COLO829 (cell line): ENCODE results near the gene KRTAP4-4.
"Not testable (repeated sequence)": the region's sequence is repeated elsewhere in the genome, so short reads cannot be mapped to it uniquely, and the experiment has no call there.

ENCODE experiments used
- DNase-seq: peaks from one replicate; pipeline ENCODE4 v3.0.0; 2012; ENCODE audit warnings: low spot score

The KRTAP4-4 gene

DNA sequence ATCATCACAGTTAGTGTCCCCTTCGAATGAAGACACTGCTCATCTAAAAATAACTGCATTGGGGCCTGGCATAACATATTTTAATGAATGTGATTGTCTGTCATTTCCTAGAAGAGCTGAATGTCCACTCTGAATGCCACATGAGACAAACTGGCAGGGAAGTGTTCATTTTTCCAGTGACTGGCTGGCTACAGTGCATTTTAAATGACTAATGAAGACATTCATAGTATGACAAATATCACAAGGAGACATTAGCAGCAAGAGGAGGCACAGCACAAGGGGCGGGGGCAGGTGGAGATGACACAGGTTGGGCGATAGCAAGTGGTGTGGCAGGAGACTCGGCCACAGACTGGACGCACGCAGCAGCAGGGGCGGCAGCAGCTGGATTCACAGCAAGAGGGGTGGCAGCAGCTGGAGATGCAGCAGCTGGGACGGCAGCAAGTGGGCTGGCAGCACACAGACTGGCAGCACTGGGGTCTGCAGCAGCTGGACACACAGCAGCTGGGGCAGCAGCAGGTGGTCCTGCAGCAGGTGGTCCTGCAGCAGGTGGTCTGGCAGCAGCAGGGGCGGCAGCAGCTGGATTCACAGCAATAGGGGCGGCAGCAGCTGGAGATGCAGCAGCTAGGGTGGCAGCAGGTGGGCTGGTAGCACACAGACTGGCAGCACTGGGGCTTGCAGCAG, 11.4 kb downstream of the KRTAP4-4 start:
- DNase-seq, result not testable (repeated sequence)

DNA sequence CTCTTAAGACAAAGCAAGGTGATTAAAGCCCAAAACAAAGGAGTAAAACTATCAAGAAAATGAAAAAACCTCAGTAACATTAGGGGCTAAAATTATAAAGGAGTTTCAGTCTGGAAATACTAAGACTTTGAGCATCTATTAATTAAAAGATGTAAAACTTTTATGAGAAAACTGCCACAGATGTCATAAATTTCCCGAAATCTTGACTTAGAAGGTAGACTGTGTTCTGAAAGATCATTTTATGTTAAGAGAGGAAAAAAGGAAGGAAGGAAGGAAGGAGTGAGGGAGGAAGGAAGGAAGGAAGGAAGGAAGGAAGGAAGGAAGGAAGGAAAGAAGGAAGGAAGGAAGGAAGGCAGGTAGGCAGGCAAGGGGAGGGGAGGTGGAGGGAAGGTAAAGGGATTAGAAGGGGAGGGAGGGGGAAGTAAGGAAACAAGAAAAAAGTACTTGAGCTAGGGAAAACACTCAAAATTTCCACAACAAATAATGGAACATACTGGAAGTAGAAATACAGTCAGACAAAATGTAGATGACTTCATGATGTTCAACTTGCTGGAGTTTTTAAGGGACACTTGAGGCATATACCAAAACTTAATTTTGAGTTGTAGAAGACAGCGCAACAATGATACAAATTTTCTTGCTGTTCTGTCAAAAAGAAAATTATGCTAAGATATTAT, 12.9 kb downstream of the KRTAP4-4 start:
- DNase-seq, result no peak

DNA sequence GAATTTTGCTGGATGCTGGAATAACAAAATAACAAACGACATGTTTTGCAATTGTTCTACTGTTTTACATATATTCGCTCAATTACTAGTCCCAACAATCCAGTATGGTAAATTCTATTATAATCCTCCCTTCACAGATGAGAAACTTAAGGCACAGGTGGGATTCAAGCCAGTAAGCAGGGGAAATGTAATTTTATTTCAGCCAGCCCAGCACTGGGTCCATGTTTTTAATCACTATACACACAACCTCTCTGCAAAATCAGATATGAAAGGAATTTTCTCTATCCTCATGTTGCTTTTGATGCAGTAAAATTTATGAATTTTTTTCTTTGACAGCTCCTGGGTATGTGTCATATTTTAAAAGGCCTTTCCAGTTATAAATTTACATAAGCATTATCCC, 15.3 kb downstream of the KRTAP4-4 start:
- no peak for DNase-seq

DNA sequence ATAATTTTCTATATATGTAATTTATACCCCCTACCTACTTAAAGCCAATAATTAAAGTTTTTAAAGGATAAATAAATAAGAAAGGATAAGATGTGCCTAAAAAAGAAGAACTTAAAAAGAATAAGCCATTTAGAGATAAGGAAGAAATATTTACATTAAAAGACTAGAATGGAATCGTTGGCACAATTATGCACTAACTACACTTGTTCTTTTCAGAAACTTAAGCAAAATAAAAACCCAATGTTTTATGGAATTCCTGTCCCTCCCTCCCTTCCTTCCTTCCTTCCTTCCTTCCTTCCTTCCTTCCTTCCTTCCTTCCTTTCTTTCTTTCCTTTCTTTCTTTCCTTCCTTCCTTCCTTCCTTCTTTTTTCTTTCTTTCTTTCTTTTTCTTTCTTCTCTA, 15.7 kb downstream of the KRTAP4-4 start:
- DNase-seq, result no peak

DNA sequence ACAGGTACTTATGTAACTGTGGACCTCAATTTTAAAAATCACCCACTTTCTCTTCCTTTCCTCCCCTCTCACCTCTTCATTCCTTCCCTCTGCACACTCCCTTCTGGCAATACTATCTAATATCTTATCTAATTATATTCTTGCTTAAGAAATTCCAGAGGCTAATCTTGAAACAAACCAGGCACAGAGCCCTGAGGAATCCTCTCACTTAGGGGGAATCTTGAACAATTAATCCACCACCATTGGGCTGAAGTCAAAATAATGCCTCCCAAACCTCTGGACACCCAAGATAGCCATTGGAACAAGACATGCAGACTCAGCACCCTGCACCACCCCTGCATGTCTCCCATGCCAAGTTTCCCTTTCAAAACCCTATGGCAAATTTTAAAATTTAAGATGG, 19.2 kb downstream of the KRTAP4-4 start:
- no peak for DNase-seq

DNA sequence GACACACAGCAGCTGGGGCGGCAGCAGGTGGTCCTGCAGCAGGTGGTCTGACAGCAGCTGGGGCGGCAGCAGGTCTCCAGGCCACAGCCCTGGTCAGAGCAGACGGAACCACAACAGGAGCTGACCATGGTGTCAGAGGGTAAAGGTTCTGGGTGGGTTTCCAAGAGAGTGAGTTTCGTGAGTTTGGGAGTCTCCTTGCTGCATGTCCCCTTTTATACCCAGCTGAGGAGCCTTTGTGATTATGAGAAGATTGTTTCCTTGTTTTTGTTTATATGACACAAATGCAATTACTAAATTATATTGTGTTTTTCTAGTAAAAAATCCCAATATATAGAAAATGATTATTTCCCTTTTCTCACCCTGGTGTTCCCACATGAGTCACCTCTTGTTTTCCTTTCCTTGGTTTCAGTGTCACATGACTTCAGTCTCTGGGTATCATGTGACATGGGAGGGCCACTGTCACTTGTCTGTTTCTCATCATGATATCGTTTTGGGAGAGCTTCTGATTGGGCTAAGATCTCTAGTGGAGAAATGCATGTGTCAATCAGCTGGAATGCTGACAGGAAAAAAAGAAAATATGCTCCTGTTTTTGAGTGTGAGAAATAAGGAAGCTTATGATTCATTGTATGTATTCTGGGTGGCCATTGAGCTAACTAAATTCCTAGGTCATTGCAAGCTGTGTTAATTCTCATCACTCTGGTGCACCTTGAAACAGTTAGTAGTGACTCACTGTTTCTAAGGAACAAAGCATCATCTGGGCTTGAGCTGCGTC, 20.0 kb downstream of the KRTAP4-4 start, which contains the start of gene KRTAP4-6:
TSS of gene KRTAP4-6 (minus strand) at position 185 of the 772 bp plus-strand sequence. CDS start at position 128, 57 bp downstream.
- DNase-seq, result no peak

DNA sequence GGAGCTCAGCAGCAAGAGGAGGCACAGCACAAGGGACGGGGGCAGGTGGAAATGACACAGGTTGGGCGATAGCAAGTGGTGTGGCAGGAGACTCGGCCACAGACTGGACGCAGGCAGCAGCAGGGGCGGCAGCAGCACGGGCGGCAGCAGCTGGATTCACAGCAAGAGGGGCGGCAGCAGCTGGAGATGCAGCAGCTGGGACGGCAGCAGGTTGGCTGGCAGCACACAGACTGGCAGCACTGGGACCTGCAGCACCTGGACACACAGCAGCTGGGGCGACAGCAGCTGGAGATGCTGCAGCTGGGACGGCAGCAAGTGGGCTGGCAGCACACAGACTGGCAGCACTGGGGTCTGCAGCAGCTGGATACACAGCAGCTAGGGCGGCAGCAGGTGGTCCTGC, 20.7 kb downstream of the KRTAP4-4 start:
- DNase-seq, result not testable (repeated sequence)

DNA sequence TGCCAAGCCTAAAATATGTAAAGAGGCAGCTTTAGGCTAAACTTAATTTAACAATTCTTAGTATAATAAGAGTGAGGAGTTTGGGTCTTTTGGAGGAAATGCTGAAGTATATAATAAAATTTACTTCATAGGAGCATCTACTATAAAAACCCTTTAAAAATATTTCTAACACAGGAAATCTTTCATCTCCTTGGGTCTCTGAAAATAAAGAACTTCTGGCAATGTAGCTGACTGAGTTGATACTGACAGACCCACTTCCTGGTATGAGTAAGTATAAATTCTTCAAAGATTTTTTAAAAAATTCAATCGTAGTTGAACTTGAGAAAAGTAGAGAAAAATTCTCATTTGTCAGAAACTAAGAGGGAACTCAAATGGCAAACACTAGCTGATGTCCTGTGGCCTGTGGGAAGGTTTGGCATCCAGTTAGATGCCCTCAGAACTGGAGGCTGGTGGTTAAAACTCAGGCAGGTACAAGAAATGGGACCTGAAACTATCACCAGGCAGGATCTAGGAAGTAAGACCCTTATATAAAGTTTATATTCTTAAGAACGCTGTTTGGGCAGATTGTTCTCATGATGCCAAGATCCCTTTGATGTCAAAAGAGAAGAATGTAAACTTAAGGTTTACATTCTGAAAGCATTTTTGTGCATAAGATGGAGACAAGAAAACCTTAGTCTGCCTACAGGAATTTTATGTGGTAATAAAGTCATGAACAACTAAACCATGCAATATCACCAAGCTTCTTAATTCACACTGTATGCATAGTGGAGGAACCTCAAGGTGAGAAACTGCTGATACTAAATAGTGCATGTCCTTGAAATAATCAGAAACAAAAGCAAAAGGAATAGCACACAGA, 26.4 kb downstream of the KRTAP4-4 start:
- DNase-seq, result no peak

DNA sequence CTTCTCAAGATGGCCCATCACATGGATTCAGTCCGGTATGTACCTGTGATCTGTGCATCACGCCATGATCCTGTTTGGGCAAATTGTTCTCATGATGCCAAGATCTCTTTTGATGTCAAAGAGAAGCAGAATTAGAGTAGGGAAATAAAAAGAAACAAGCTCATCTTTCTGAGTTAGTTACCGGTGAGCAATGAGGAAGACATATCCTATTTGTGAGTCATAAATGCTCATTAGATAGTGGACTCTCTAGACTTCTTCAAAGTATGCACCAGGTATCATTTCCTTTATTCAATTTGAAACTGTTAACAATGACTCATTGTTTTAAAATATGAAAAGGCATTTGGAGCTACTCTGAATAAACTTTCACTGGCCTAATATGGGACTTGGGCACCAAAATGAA, 28.6 kb downstream of the KRTAP4-4 start:
- no peak for DNase-seq

DNA sequence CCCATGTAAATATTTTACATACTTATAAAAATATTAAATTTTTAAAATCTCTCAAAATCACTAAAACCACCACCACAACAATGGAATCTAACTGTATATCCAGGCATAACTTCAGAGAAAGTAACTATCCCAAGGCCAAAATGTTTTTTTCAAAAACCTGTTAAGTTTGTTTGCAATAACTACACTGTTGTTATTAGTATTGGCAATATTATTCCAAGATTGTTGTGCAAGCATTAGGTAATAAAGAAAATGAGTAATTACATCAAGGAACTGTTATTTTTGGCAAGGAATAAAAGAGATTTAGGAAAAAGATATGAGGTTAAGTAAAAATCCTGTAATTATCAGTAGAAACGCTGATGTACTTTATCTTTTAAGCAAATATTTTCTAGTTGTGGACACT, 33.2 kb downstream of the KRTAP4-4 start:
- DNase-seq, result no peak

DNA sequence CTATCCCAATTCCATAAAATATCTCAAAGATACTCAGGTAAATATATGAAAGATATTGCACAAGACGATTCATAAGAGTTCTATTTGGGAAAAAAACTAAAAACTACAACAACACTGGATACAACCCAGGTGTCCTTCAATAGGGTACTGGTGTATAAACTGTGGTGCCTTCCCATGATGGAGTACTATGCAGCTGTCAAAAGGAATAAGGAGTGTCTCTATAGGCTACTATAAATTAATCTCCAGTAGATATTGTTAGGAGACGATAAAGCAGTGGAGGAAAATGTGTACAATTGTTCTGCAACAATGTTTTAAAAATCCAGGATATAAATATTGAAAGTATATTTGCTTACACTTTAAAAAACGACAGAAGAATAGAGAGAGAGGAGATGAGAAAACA, 34.1 kb downstream of the KRTAP4-4 start:
- no peak for DNase-seq

DNA sequence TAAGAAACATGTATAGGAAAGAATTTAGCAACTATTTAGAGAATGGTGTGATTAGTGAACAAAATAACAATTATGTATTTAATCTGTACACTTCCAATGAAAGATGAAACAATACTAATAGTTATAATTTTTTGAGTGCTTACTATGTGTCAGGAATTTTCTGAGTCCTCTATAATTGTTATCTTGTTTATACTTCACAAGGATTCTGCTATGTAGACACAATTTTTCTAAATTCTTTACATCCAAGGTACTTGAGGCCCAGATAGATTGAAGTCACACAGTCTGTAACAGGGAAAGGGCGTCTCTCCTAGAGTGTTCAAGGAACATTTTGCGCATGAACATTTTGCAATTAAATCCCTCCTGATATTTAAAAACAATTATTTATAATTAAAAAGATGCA, 35.5 kb downstream of the KRTAP4-4 start:
- no peak for DNase-seq

DNA sequence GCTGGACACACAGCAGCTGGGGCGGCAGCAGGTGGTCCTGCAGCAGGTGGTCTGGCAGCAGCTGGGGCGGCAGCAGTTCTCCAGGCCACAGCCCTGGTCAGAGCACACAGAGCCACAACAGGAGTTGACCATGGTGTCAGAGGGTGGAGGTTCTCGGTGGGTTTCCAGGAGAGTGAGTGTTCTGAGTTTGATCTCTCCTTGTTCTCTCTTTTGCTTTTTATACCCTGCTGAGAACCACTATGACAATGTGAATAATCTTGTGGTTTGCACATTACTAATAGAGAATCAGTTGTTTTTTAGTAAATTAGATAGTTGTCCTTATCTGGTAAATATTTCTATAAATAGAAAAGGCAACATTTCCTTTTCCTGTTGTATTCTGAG, 36.6 kb downstream of the KRTAP4-4 start, which contains the start of gene KRTAP4-12:
TSS of gene KRTAP4-12 (minus strand) at position 192 of the 381 bp plus-strand sequence. CDS start at position 132, 60 bp downstream.
- not testable (repeated sequence) for DNase-seq

DNA sequence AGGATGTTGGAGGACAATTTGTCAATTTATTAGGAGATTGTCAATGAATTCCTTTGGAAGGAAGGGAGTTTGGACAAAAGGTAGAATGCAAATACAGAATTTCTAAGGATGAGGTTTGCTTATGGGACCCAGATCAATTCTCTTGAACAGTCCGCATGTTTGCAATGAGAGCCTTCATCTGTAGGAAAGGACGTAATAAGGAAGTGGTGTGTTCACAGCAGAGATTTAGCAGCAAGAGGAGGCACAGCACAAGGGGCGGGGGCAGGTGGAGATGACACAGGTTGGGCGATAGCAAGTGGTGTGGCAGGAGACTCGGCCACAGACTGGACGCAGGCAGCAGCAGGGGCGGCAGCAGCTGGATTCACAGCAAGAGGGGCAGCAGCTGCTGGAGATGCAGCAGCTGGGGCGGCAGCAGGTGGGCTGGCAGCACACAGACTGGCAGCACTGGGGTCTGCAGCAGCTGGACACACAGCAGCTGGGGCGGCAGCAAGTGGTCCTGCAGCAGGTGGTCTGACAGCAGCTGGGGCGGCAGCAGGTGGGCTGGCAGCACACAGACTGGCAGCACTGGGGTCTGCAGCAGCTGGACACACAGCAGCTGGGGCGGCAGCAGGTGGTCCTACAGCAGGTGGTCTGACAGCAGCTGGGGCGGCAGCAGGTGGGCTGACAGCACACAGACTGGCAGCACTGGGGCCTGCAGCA, 37.1 kb downstream of the KRTAP4-4 start:
- DNase-seq, result not testable (repeated sequence)

DNA sequence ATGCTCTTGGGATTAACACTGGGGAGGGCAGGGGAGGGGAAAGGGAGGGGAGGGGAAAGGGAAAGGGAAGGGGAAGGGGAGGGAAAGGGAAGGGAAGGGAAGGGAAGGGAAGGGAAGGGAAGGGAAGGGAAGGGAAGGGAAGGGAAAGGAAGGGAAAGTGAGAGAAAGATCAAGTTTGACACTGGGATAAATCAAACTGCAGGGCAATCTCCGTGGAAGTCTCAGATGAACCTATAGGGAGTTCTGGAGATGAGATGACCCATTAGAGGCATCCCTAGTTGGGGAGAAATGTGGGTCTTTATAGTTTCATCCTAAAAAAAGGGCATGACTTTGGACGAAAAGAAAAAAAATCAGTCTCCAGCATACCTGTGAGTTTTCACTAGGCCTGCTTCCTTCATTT, 38.8 kb downstream of the KRTAP4-4 start:
- no peak for DNase-seq

DNA sequence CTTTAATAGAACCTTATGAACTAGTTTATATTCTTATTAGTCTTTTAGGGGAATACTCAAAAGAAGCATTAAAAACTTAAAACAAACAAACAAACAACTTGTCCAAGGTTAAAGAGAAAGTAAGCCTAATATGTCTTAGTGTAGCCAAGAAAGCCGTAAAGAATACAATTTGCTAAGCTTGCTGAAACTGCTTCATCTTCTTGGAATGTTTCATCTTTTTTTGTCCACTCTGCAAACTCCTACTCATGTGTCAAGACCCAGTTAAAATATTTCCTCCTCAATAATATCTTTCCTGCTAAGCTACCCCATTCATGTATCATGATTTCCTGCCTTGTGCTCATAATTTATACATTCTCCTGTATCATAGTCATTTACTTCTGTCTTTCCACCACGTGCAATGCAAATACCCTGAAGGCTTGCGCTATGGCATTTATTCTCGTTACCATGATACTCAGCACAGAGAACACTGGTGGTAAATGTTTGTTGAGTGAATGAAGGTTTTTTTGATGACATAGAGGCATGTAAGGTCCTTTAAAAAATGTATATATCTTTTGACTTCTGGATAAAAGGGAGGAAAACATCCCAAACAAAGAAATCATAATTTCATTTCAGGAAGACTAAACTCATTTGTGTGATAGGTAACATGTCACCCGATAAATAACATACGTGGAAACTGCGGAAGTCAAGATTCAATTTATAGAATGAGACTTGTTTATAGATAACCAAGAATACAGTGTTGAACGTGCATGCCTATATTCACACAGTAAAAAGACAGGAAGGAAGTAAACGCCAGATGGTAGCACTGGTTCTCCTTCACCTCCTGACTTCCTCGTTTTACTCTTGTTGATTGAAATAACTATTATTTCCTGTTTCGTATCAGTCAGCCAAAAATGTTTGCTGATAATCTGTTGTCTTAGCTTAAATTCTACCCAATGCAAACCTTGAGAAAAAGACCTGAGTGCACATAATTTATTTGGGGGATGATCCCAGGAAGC, 40.6 kb downstream of the KRTAP4-4 start:
- DNase-seq, result not testable (repeated sequence)

DNA sequence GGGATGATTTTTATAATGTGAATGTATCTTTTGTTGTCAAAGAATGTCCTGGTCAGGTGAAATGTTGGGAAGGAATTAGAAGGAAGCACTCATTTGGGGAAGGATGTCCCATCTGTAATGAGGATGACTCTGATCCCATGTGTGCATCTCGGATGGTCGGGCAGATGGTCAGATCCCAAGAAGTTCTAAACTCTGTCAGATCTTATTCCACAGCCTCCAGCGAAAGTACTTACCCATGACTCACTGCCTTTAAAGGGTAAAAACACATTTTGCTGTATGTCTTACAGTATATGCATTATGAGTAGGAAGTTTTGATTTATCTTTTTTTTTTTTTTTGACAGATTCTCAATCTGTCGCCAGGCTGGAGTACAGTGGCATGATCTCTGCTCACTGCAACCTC, 41.8 kb downstream of the KRTAP4-4 start:
- DNase-seq, result no peak

DNA sequence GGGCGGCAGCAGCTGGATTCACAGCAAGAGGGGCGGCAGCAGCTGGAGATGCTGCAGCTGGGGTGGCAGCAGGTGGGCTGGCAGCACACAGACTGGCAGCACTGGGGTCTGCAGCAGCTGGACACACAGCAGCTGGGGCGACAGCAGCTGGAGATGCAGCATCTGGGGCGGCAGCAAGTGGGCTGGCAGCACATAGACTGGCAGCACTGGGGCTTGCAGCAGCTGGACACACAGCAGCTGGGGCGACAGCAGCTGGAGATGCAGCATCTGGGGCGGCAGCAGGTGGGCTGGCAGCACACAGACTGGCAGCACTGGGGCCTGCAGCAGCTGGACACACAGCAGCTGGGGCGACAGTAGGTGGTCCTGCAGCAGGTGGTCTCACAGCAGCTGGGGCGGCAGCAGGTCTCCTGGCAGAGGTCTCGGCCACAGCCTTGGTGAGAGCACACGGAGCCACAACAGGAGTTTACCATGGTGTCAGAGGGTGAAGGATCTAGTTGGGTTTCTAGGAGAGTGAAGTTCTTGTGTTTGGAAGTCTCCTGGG, 42.6 kb downstream of the KRTAP4-4 start, which contains the start of gene KRTAP4-11:
TSS of gene KRTAP4-11 (minus strand) at position 528 of the 541 bp plus-strand sequence. CDS start at position 470, 58 bp downstream.
- not testable (repeated sequence) for DNase-seq

DNA sequence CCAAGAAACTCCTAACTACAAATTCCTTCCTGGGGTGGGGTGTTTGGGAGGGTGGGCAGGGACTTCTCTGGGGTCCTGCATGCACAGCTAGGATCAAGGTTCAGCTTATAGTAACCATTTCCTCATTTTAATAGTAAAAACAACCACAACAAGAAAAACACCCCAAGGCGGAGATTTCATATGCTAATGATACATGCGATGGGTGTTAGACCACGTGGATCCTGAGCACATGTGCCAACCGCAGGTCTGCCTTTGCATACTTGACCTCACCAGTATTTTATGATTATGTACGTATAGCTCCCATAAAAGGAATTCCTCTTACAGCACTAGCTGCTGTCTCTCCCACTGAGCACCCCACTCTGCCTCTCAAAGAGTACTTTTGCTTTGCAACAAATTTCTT, 44.3 kb downstream of the KRTAP4-4 start:
- no peak for DNase-seq
